Measurements from ENCODE around the gene MCF2L. TPM values are rescaled to one million over a fixed set of nuclear protein-coding genes. Genes with fewer than 3 reads are reported as not detected.

The MCF2L gene
- polyA plus RNA-seq, 5 donors: 22.2 to 33.9 (median 29.1) TPM

- DNase-seq: no peak
Measured at GRCh38 chr13:112962911-112963625, 5.9 kb upstream of the MCF2L start.

- DNase-seq: no peak
Measured at GRCh38 chr13:112963641-112964040, 5.4 kb upstream of the MCF2L start.

DNA sequence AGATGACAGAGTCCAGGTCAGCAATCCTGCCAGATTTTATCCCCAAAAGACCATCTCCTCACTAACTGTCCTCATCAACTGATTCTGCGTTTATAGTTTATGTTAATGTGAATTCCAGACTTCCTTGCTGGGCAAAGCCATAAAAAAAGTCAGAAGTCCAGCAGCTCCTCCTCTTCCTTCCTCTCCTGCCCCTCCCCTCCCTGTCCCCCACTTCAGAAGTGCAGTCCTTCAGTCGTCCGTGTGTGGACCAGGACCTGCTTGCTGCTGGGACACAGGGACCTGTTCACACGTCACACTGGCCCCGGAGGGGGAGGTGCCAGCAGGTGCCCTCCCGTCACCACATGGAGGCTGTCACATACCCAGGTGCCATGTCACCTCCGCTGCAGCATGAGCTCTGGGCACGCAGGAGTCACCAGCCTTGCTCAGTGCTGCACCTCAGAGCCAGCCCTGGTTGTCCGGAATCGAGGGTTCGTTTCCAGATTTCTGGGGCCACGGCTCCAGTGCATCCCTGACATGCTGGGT, 4.0 kb upstream of the MCF2L start:
- no peak for DNase-seq

GRCh38 chr13:112965573-112966115, 3.4 kb upstream of the MCF2L start:
- no peak for DNase-seq

DNA sequence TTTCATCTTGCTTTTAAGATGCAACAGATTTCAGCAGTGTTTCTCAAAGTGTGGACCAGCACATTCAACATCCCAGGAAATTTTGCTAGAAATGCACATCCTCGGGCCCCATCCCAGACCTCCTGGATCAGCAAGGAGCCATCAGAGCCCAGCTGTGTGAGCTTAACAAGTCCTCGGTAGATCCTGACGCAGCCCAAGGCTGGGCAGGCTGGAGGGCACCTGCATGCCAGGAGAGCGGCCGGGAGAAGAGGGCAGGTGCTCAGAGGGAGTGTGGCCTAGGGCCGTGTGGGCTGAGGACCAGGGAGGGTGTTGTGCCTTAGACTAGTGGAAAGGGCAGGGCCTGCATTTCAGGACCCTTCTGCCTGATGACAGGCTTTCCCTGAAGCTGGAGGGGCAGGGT, 2.2 kb upstream of the MCF2L start:
- no peak for DNase-seq

DNA sequence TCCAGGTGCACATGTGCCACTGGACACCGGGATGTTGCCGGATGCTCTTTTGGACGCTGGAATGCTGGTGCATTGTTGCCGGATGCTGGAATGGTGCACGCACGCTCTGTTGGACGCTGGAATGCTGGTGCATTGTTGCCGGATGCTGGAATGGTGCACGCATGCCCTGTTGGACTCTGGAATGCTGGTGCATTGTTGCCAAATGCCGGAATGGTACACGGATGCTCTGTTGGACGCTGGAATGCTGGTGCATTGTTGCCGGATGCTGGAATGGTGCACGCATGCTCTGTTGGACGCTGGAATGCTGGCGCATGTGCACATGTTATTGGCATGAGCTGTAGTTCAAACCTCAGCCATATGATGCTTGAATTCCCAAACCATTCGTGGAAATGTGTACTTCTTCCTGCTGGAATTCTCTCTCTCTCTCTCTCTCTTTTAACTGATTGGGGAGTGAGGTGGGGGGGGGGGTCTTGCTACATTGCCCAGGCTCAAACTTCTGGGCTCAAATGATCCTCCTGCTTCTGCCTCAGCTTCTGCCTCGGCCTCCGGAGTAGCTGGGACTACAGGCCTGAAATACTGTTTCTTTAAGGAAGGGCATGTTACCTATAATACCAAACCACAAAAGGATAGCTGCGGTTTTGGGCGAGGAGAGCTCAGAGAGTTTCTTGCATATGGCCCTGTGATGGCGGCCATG, 1.2 kb upstream of the MCF2L start:
- DNase-seq: no peak

GRCh38 chr13:112968380-112968909, 569 bp upstream of the MCF2L start:
- peak; percentile 19 to 36 for DNase-seq

DNA sequence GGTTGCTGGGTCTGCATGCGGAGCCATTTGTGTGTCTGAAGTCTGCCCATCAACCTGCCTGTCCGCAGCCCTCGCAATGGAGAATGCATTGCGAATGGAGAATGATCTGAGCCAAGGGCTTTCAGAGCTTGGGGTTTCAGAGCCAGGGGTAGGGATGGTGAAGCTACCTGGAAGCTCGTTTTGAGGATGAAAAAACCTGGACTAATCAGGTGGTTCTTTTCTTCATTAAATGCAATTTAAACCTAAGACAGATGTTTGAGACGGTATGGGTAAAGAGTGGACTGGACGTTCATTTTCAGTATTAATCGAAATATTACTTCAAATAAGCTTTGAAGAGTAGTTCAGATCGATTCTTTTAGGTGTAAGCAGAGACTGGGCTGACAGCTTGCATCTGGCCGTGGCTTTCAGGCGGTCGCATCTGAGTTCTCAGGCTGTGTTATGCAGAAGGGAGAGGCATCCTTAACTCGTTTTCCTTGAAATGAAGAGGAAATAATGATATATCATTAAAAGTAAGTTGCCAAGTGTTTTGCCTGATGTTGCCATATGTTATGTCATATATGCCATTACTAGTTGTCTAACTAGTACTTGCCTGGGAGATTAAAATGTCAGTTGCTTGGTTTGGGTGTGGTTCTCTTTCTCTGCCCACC, 801 bp downstream of the MCF2L start:
- no peak for DNase-seq

DNA sequence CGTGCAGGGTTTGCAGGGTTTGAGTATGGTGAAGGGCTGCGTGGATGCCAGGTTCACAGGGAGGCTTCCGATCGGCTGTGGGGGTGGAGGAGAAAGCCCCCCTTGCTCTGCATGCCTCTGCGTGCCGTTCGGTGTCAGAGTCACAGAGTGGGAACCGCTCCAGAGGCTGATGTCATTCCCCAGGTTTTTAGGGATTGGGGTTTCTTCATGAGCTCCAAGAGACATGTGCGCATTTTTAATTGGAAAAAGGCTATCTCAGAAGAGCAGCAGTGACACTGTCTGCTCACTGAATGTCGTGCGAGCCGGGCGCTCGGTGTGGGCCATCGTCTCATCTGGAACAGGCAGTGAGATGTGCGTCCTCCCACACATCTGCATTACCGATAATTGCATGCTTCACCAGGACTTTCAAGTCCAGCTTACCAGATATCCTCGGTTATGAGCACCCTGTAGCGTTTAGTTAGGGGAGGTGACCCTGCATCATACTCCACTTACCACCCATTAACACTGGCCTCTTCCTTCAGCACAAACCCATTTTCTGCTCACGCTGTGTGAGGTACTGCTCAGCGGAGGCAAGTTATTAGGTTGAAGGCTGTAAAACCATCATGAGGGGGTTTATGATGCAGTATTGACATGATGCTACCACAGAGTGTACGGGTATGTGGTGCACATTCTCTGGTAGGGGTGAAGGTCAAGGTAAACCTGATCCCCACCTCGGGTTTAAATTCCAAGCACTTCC, 1.7 kb downstream of the MCF2L start:
- no peak for DNase-seq

DNA sequence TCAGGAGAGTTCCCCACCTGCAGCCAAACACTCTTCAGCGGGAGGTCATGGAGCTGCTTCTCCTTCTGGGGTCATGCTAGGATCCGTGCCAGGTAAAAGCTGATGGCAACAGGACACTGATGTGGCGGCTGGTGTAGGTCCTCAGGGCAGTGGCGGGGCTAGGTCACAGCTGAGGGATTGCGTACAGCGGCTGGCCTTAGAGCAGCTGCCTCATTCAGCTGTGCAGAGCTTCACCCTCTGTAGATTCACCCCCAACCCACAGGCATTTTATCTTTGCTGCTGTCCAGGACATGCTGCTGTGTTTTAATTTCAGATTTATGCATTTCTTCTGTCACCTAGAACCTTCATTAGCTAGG, 2.3 kb downstream of the MCF2L start:
- DNase-seq: no peak

DNA sequence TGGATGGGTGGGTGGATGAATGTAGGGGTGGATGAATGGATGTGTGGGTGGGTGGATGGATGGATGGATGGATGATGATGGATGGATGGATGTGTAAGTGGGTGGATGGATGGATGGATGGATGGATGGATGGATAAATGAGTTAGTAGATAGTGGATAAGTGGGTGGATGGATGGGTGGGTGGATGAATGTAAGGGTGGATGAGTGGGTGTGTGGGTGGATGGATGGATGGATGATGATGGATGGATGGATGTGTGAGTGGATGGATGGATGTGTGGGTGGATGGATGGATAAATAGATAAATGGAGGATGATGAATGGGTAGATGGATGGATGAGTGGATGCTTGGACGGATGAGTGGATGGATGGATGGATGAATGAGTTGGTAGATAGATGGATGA, 3.2 kb downstream of the MCF2L start:
- DNase-seq: no peak

DNA sequence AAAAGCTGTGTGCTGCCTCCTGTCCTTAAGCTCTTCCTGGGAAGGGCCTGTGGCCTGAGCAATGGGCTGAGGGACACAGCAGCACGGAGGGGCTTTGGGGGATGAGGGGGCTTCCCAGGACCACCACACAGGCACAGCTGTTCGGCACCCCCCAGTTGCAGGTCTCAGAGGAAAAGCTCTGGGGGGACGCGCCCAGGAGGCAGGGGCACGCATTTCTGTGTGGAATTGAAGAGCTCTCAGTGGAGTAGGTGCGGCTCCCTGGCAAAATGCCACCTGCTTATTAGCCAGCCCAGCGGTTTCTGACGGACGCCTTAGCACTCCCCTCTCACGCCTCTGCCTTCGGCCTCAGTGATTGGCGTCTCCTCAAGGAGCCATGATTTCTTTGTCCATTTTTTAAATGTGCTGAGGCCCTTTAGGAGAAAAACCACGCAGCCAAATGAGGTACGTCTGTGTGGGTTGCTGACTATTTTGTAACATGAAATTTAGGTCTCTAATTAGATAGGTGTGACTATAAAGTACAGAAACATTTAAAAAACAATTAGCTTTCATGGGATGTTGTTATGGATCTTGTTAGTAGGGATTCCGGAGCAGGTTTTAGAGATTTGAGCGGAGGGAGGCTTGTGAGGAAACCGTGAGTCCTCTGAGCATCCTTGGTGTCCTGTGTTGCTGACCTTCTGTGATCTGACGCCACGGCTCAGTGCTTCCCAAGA, 4.0 kb downstream of the MCF2L start:
- no peak for DNase-seq

DNA sequence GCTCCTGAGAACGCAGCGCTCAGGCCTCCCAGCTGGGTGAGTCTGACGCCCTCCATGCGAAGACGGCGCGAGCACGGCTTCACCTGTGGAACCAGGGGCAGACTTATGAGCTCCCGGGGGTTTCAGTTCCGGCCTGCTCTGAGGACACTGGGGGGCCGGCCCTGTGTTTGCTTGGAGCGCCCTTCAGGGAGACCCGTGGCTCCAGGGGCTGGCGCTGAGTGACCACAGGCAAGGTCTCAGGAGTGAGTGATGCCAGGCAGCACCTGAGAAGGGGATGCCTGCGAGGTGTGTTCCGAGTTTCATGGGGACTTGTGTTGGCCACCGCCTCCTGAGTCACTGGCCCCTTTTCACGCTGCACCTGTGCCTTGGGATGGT, 4.5 kb downstream of the MCF2L start:
- DNase-seq: no peak

GRCh38 chr13:112974125-112974524, 5.1 kb downstream of the MCF2L start:
- no peak for DNase-seq

GRCh38 chr13:112974671-112975070, 5.7 kb downstream of the MCF2L start:
- no peak for DNase-seq

DNA sequence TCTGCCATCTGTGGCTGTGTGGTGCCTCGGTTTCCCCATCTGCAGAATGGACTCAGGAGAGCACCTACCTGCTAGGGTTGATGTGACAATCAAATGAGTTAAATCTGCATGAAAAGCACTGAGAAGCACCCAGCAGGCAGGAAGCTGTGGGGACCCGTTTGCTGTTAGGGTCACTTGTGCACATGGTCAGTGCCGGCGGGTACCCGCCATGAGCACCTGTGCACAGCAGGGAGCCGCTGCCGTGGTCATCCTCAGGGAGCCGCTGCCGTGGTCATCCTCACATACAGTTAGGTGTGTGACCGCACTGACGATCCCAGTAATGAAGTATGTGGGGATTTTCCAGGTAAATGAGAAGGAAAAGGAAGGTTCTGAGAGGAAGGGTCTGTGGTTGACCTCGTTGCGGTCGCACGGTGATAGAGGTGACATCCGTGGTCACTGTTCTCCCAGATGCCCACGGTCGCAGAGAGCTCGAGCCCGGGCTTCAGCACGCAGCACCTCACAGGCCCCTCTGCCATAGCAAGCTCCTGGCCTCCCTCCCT, 6.5 kb downstream of the MCF2L start:
- no peak for DNase-seq

DNA sequence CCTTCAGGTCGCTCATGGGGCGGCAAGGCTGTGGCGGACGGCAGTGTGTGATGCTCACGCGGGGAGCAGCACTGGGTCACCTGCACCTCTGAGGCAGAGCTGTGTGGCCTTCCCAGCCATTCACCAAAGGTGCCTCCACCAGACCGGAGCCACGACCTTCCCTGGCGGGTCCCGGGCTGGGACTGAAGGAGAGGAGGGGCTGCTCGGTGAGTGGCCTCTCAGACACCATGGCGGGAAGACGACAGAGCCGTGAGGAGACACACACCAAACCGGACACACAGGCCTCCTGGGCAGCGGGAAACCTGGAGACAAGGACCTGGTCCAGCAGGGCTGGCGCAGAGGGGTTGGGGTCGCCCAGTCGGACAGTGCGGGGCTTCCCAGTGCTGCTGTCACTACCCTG, 7.5 kb downstream of the MCF2L start:
- no peak for DNase-seq

DNA sequence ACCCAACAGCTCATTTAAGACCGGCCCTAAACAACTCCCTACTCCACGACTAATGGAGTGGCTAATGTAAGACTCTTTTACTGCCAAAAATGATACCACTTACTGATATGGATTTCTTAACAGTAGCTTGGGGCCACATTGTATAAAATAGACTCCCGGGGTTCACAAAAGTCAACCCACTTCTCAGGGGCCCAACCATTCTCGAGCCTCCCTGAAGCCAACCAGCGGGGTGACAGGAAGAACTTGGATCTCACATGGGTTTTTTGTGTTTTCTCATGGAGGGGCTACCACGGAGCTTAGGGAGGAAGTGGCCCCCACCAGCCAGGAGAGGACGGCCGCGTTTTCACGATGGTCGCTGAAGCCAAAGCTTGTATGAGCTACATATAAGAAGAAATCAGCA, 8.1 kb downstream of the MCF2L start:
- no peak for DNase-seq

DNA sequence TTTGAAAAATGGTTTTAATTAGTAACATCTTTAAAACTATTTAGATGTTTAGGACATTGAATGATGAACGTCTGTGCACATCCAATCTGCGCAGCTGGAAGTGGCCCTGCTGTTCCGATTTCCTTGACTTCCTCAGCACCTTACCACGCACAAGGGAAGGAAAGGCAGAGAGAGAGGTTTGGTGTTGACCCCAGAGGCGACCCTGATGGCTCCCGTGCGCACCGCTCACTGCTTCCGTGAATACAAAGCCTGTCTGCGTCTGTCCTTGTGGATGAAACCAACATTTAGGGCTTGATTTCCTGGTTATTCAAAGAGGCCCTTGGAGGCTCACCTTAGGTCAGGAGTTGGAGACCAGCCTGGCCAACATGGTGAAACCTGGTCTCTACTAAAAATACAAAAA, 8.5 kb downstream of the MCF2L start:
- no peak for DNase-seq

DNA sequence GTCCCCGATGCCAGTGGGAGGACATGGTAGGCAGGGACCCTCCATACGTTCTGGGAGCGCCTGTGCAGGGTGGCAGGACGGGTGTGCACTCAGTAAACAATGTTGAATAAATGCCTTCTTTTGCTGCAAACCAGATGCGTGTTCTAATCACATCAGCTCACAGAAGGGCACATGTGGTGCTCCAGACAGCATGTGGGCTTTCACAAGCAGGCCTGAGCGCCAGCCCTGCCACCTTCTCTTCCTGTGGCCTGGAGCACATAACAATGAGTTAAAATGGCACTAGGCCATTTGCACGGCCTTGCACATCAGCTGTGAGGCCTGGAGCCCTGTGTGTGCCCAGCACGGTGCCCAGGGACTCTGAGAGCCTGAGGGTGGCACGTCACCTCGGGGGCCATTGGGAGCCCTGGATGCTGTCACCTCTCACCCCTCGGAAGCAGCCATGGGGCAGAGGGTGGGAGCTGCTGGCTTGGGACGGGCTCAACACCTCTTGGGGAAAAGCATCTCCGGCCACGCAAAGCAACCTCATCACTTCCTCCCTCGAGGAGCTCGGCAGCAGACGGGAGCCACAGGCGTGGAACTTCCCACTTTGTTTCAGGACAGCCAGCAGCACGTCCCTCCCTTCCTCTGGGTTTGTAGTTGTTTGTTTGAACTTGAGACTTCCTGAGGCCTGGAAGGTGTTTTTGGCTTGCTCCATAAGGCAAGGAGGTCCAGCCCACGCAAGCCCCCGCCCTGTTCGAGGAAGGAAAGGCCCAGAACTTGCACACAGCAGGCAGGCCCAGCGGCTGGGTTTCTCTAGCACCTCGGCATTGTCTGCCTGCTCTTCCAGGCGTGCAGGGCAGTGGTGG, 9.8 kb downstream of the MCF2L start:
- DNase-seq: no peak
